ENCODE results near the gene HSD11B1.

DNA sequence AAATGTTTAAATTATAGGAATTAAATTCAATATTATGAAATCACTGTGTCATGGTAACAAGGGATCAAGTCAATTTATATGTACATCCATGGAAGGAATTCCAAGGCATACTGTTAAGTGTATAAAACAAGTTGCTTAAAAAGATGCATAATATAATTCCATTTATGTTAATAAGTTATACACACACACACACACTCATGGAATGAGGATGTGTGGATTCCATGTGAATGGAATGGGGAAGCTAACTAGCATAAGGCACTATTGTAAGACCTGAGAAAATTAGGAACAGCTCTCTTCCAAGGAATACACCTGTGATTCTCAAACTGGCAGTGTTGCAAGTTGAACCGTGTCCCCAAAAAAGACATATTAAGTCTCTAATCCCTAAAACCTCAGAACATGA lies 33.6 kb downstream of the HSD11B1 start:
- no peak for TF ChIP-seq CTCF (IDR thresholded peaks at IDR 0.05 in 4 of 5, conservative IDR thresholded peaks at IDR 0.05 in 1 of 5)
- TF ChIP-seq POLR2A (IDR thresholded peaks at IDR 0.05) = no peak

All from gastrocnemius medialis (tissue), 4 donors.